DMS 273 (cell line): ENCODE measurements around the gene DOCK1.
"Not testable (repeated sequence)": the region's sequence is repeated elsewhere in the genome, so short reads cannot be mapped to it uniquely, and the experiment has no call there.

Experiments used
- DNase-seq: peaks from one replicate; lab custom pipeline; 2025; ENCODE audit not compliant: unreplicated experiment; lab: John Stamatoyannopoulos, UW

DOCK1 gene

GRCh38 chr10:127302343-127302742, 397.1 kb downstream of the DOCK1 start:
- no peak for DNase-seq

- no peak for DNase-seq
Measured at GRCh38 chr10:127303105-127303504, 397.9 kb downstream of the DOCK1 start.

GRCh38 chr10:127303746-127304145, 398.5 kb downstream of the DOCK1 start:
- no peak for DNase-seq

GRCh38 chr10:127306479-127306878, 401.3 kb downstream of the DOCK1 start:
- no peak for DNase-seq

- DNase-seq: no peak
Measured at GRCh38 chr10:127307338-127307737, 402.1 kb downstream of the DOCK1 start.

GRCh38 chr10:127308031-127308430, 402.8 kb downstream of the DOCK1 start:
- no peak for DNase-seq

GRCh38 chr10:127309619-127310018, 404.4 kb downstream of the DOCK1 start:
- DNase-seq: not testable (repeated sequence)

- DNase-seq: no peak
Measured at GRCh38 chr10:127310430-127310829, 405.2 kb downstream of the DOCK1 start.

- no peak for DNase-seq
Measured at GRCh38 chr10:127310923-127311322, 405.7 kb downstream of the DOCK1 start.

- DNase-seq: no peak
Measured at GRCh38 chr10:127313996-127314700, 408.9 kb downstream of the DOCK1 start.

GRCh38 chr10:127314797-127315196, 409.6 kb downstream of the DOCK1 start:
- DNase-seq: peak; percentile 42

- no peak for DNase-seq
Measured at GRCh38 chr10:127315888-127316287, 410.7 kb downstream of the DOCK1 start.

GRCh38 chr10:127318396-127318795, 413.2 kb downstream of the DOCK1 start:
- no peak for DNase-seq

GRCh38 chr10:127319271-127319670, 414.0 kb downstream of the DOCK1 start:
- no peak for DNase-seq

- DNase-seq: no peak
Measured at GRCh38 chr10:127319691-127320090, 414.5 kb downstream of the DOCK1 start.

- no peak for DNase-seq
Measured at GRCh38 chr10:127320176-127320575, 414.9 kb downstream of the DOCK1 start.

- DNase-seq: peak; percentile 23
Measured at GRCh38 chr10:127322286-127322685, 417.1 kb downstream of the DOCK1 start.

GRCh38 chr10:127325506-127325905, 420.3 kb downstream of the DOCK1 start:
- no peak for DNase-seq

GRCh38 chr10:127326883-127327282, 421.7 kb downstream of the DOCK1 start:
- DNase-seq: no peak

GRCh38 chr10:127331696-127332095, 426.5 kb downstream of the DOCK1 start:
- no peak for DNase-seq

- DNase-seq: no peak
Measured at GRCh38 chr10:127332631-127333030, 427.4 kb downstream of the DOCK1 start.

- no peak for DNase-seq
Measured at GRCh38 chr10:127337801-127338200, 432.6 kb downstream of the DOCK1 start.

GRCh38 chr10:127338399-127339110, 433.3 kb downstream of the DOCK1 start:
- no peak for DNase-seq
